LNCAP (cell line): ENCODE results near the gene TMEM135.

Source experiments
- CTCF ChIP-seq: fragments of 450-650 bp; IDR thresholded peaks from 2 replicates; pipeline ENCODE4 v1.5.1; 2017; ENCODE audit warnings: mild to moderate bottlenecking

The TMEM135 gene

GRCh38 chr11:87290304-87290922, 252.7 kb downstream of the TMEM135 start:
- TF ChIP-seq CTCF, result peak; percentile 63

- TF ChIP-seq CTCF, result no peak
Observed at GRCh38 chr11:87292598-87292997, 254.9 kb downstream of the TMEM135 start.

- no peak for TF ChIP-seq CTCF
Observed at GRCh38 chr11:87295237-87295636, 257.5 kb downstream of the TMEM135 start.

GRCh38 chr11:87296627-87297026, 258.9 kb downstream of the TMEM135 start:
- TF ChIP-seq CTCF, result no peak

GRCh38 chr11:87298155-87298554, 260.4 kb downstream of the TMEM135 start:
- TF ChIP-seq CTCF, result no peak

GRCh38 chr11:87299041-87299481, 261.3 kb downstream of the TMEM135 start:
- TF ChIP-seq CTCF, result no peak

- TF ChIP-seq CTCF, result peak; percentile 18; the same call in 1 of the 2 replicates
Observed at GRCh38 chr11:87300640-87301380, 263.1 kb downstream of the TMEM135 start.
